GM12878 (cell line): ENCODE measurements around the gene SULT1C4. TPM values are rescaled to one million over a fixed set of nuclear protein-coding genes. Genes with fewer than 3 reads are reported as not detected.

Experiments used
- ATAC-seq: fragments of 200-7000 bp; cut with Tn5 transposase; 3 replicates; pipeline ENCODE4 v1.9.1; 2020; ENCODE audit warnings: mild to moderate bottlenecking, moderate library complexity
- BruUV-seq: library from RNA; stranded (reverse); fragments of 400-500 nt; replicated peaks from 2 replicates; lab custom pipeline; 2021; lab: Mats Ljungman, UMichigan
- CTCF ChIA-PET: fragments of 300-600 bp; sonication (Branson Sonifier 250); formaldehyde crosslinking; extraction: SDS; loops from one replicate; lab custom pipeline; 2021; ENCODE audit warnings: inconsistent platforms; lab: Yijun Ruan, JAX
- POLR2A ChIA-PET: fragments of 350-600 bp; formaldehyde crosslinking; extraction: SDS; loops from one replicate; lab custom pipeline; 2021; ENCODE audit warnings: inconsistent platforms; lab: Charles Lee
- RAD21 ChIA-PET: fragments of 300-600 bp; sonication (Branson Sonifier 250); formaldehyde crosslinking; loops from one replicate; lab custom pipeline; 2023; ENCODE audit warnings: antibody characterized with exemption; ENCODE audit not compliant: unreplicated experiment; lab: Charles Lee
- SMC1A ChIA-PET: fragments of 300-600 bp; sonication (Branson Sonifier 250); formaldehyde crosslinking; loops from one replicate; lab custom pipeline; 2023; ENCODE audit not compliant: unreplicated experiment, uncharacterized antibody; lab: Charles Lee
- DNase-seq: peaks from one replicate; pipeline ENCODE4 v3.0.0-alpha.2; 2011; ENCODE audit warnings: low read depth, low spot score
- FAIRE-seq: peaks from 3 replicates; lab custom pipeline; 2011; peaks lifted over from hg19 to GRCh38; lab: Jason Lieb, UNC
- H2AFZ ChIP-seq: 2 replicates; pipeline ENCODE4 v1.6.0; 2011; ENCODE audit warnings: low read depth, low read length, control low read depth; ENCODE audit not compliant: control insufficient read depth
- H3K27ac ChIP-seq: 2 replicates; pipeline ENCODE4 v1.5.1; 2011; ENCODE audit warnings: control low read depth; ENCODE audit not compliant: control insufficient read depth, insufficient read depth
- H3K27me3 ChIP-seq, 2 experiments: replicated peaks in 1 of 2; 2 replicates each; pipeline versions ENCODE4 v1.6.0 to v1.6.1; 2011; ENCODE audit warnings: low read length in 1 of 2; ENCODE audit not compliant: control insufficient read depth in 2 of 2, insufficient read depth in 2 of 2
- H3K36me3 ChIP-seq, 2 experiments: 2 replicates each; pipeline ENCODE4 v1.5.1; 2011; ENCODE audit warnings: low read length in 1 of 2; ENCODE audit not compliant: control insufficient read depth in 2 of 2, insufficient read depth in 2 of 2
- H3K4me1 ChIP-seq: 2 replicates; pipeline ENCODE4 v1.6.1; 2011; ENCODE audit warnings: mild to moderate bottlenecking, low read length, moderate library complexity, mixed read lengths; ENCODE audit not compliant: control insufficient read depth, insufficient read depth
- H3K4me2 ChIP-seq: 2 replicates; pipeline ENCODE4 v1.6.0; 2011; ENCODE audit warnings: control low read depth; ENCODE audit not compliant: control insufficient read depth, insufficient read depth
- H3K4me3 ChIP-seq: fragments of 200-600 bp; sonication (generic); 2 replicates; pipeline ENCODE4 v1.5.1; 2016
- H3K79me2 ChIP-seq: 2 replicates; pipeline ENCODE4 v1.6.0; 2011; ENCODE audit warnings: low read length; ENCODE audit not compliant: control insufficient read depth, insufficient read depth
- H3K9ac ChIP-seq: 2 replicates; pipeline ENCODE4 v1.8.0; 2011; ENCODE audit warnings: low read length, control low read depth, mixed read lengths; ENCODE audit not compliant: control insufficient read depth, insufficient read depth
- H3K9me3 ChIP-seq: replicated peaks from 3 replicates; pipeline ENCODE4 v1.5.1; 2011; ENCODE audit warnings: mild to moderate bottlenecking, low read length; ENCODE audit not compliant: control insufficient read depth, insufficient read depth
- H4K20me1 ChIP-seq: 2 replicates; pipeline ENCODE4 v1.6.0; 2011; ENCODE audit not compliant: control insufficient read depth, insufficient read depth
- BCL11A ChIP-seq: IDR thresholded peaks from 2 replicates; pipeline ENCODE4 v1.6.1; 2011; ENCODE audit warnings: low read depth, low read length
- CHD4 ChIP-seq: fragments of 200-600 bp; sonication (generic); IDR thresholded peaks from 2 replicates; pipeline ENCODE4 v1.6.1; 2016; ENCODE audit warnings: mild to moderate bottlenecking
- GABPA ChIP-seq: IDR thresholded peaks from 2 replicates; pipeline ENCODE4 v1.6.1; 2014; ENCODE audit warnings: antibody characterized with exemption, low read depth, mild to moderate bottlenecking, inconsistent platforms
- HDAC2 ChIP-seq: fragments of 200-600 bp; sonication (generic); IDR thresholded peaks from 2 replicates; pipeline ENCODE4 v1.6.1; 2017
- HDAC6 ChIP-seq: fragments of 200-600 bp; sonication (generic); IDR thresholded peaks from one replicate; pipeline ENCODE4 v1.8.0; 2017; ENCODE audit warnings: antibody characterized with exemption; ENCODE audit not compliant: unreplicated experiment
- JUNB ChIP-seq: IDR thresholded peaks from 2 replicates; pipeline ENCODE4 v1.6.1; 2016; ENCODE audit warnings: antibody characterized with exemption, mild to moderate bottlenecking
- KDM1A ChIP-seq: fragments of 200-600 bp; sonication (generic); IDR thresholded peaks from 2 replicates; pipeline ENCODE4 v1.6.1; 2016; ENCODE audit warnings: borderline replicate concordance
- KLF5 ChIP-seq: fragments of 450-650 bp; IDR thresholded peaks from 2 replicates; pipeline ENCODE4 v1.6.1; 2014; ENCODE audit warnings: mild to moderate bottlenecking; ENCODE audit not compliant: partially characterized antibody
- NFXL1 ChIP-seq: fragments of 450-650 bp; IDR thresholded peaks from 2 replicates; pipeline ENCODE4 v1.6.1; 2017; ENCODE audit warnings: antibody characterized with exemption, mild to moderate bottlenecking, borderline replicate concordance
- PBX3 ChIP-seq: IDR thresholded peaks from 2 replicates; pipeline ENCODE4 v1.6.1; 2011; ENCODE audit warnings: mild to moderate bottlenecking, low read depth, low read length, moderate library complexity; ENCODE audit not compliant: insufficient replicate concordance
- RCOR1 ChIP-seq: conservative IDR thresholded peaks from 2 replicates; pipeline ENCODE4 v1.6.1; 2012; ENCODE audit warnings: low read depth, low read length, improper control_type of control experiment
- RFX5 ChIP-seq: IDR thresholded peaks from 2 replicates; pipeline ENCODE4 v1.6.1; 2011; ENCODE audit warnings: low read depth, low read length, improper control_type of control experiment
- SMARCA5 ChIP-seq: fragments of 450-650 bp; IDR thresholded peaks from 2 replicates; pipeline ENCODE4 v1.6.1; 2017; ENCODE audit warnings: mild to moderate bottlenecking
- SPI1 ChIP-seq: IDR thresholded peaks from 2 replicates; pipeline ENCODE4 v1.6.1; 2011; ENCODE audit warnings: low read depth, mild to moderate bottlenecking, low read length, moderate library complexity, borderline replicate concordance; ENCODE audit not compliant: insufficient read depth
- WRNIP1 ChIP-seq: IDR thresholded peaks from 2 replicates; pipeline ENCODE4 v1.6.1; 2011; ENCODE audit warnings: low read depth, low read length, improper control_type of control experiment, borderline replicate concordance
- YBX1 ChIP-seq: fragments of 450-650 bp; IDR thresholded peaks from 2 replicates; pipeline ENCODE4 v1.6.1; 2016; ENCODE audit warnings: antibody characterized with exemption
- ZSCAN29 ChIP-seq: fragments of 450-650 bp; IDR thresholded peaks from 2 replicates; pipeline ENCODE4 v1.6.1; 2017; ENCODE audit warnings: mild to moderate bottlenecking, moderate library complexity
- WGBS: methylation state at CpG from one replicate; pipeline ENCODE4 v1.1.6; 2016; ENCODE audit warnings: low lambda C conversion rate; ENCODE audit not compliant: insufficient replicate concordance, insufficient coverage; ENCODE audit errors: missing lambda C conversion rate; 5-methylcytosine and 5-hydroxymethylcytosine counted together
- in situ Hi-C: fragments of 300-500 bp; cut with MboI; formaldehyde crosslinking; loops from 9 replicates; pipeline ENCODE4 v1.14.3; 2018; ENCODE audit warnings: mixed read lengths
- intact Hi-C: fragments of 100-400 bp; cut with micrococcal nuclease; formaldehyde crosslinking; loops from one replicate; pipeline ENCODE4 v1.14.2; 2022; ENCODE audit not compliant: unreplicated experiment
- polyA plus RNA-seq, 11 experiments: library from polyadenylated mRNA; depleted of rRNA in 4 of 11; unstranded in 6 of 11; stranded (reverse) in 5 of 11; fragments of >200 nt; fragmentation: Nextera tagmentation in 4 of 11; fragmentation: Illumina TruSeq in 1 of 11; extraction: Ambion mirVana in 4 of 11; extraction: Trizol in 1 of 11; gene quantifications; 1 replicate in 1 of 11; 2 replicates in 10 of 11; pipeline versions ENCODE4 v1.2.1 to v1.2.3, GENCODE V29; 2011 to 2016; ENCODE audit warnings: inconsistent platforms in 2 of 11, missing spikeins in 2 of 11, low read depth in 1 of 11
- total RNA-seq, 4 experiments: library from RNA; depleted of rRNA in 3 of 4; stranded (reverse); fragments of >200 nt in 3 of 4; fragmentation: Illumina TruSeq in 1 of 4; extraction: Trizol in 1 of 4; gene quantifications; 2 replicates each; pipeline versions ENCODE4 v1.2.1 to v1.2.3, GENCODE V29; 2013 to 2021
- TF ChIP-seq, protein P1 (sequence below): fragments of 150-350 bp; IDR thresholded peaks from 2 replicates; pipeline ENCODE4 v1.6.1; 2014; ENCODE audit warnings: mild to moderate bottlenecking, low read depth, low read length
- TF ChIP-seq, protein P2 (sequence below), 3 experiments: IDR thresholded peaks in 2 of 3; conservative IDR thresholded peaks in 1 of 3; 2 replicates each; pipeline ENCODE4 v1.5.1; 2011; ENCODE audit warnings: low read depth in 3 of 3, low read length in 3 of 3, mild to moderate bottlenecking in 3 of 3, control low read depth in 2 of 3, moderate library complexity in 2 of 3, inconsistent platforms in 1 of 3, mixed read lengths in 1 of 3; ENCODE audit not compliant: control insufficient read depth in 2 of 3, insufficient read depth in 1 of 3; ENCODE audit errors: extremely low read depth in 1 of 3

The SULT1C4 gene
- total and polyA plus RNA-seq, 10 of the 15 experiments (the other 5 are each of a cell fraction or from before 2014, with no cell fraction given), result 0.04 TPM; not detected in 9

GRCh38 chr2:108409768-108410167 lies 32.0 kb downstream of the SULT1C4 start:
- 29% methylated on average over 1 of the region's 1 CpG for WGBS
- SMC1A ChIA-PET, result interaction anchor here (1.0 kb wide), 1 partner anchor 26 kb away, joined by 3 read pairs; no protein-coding TSS in a partner anchor
- H4K20me1 ChIP-seq, result no peaks in the 10 kb centered on the region
- POLR2A ChIA-PET, result interaction anchor here (0.6 kb wide), 1 partner anchor 77 kb away, joined by 3 read pairs; no protein-coding TSS in a partner anchor
- H3K4me3 ChIP-seq, result no peak overlapping the region
- no peaks in the 10 kb centered on the region for H3K36me3 ChIP-seq
- no TSS peak for BruUV-seq
- H3K27ac ChIP-seq, result no peak overlapping the region
- no peaks in the 10 kb centered on the region for H3K79me2 ChIP-seq
- H3K4me2 ChIP-seq, result no peak overlapping the region
- H3K4me1 ChIP-seq, result no peaks in the 10 kb centered on the region
- peaks cover 5% of the 10 kb centered on the region; the same call in 2 of the 3 replicates for H3K9me3 ChIP-seq
- CTCF ChIA-PET, result interaction anchor here (0.9 kb wide), 1 partner anchor 227 kb away, joined by 3 read pairs; no protein-coding TSS in a partner anchor
- RAD21 ChIA-PET, result no interaction called here
- in situ Hi-C loops, result no loop called here
- H3K9ac ChIP-seq, result no peak overlapping the region
- H3K27me3 ChIP-seq, result no peaks in the 10 kb centered on the region
- intact Hi-C loops, result no loop called here
- DNase-seq (no peak), ATAC-seq (no peak), FAIRE-seq (no peak)
- TF ChIP-seq RFX5 (no peak), RCOR1 (no peak), NFXL1 (no peak), KDM1A (no peak), SMARCA5 (no peak), CHD4 (no peak), BCL11A (no peak), PBX3 (no peak), HDAC6 (no peak), ZSCAN29 (no peak), GABPA (no peak), HDAC2 (no peak), WRNIP1 (no peak), YBX1 (no peak), KLF5 (no peak), JUNB (no peak), SPI1 (no peak)
- TF ChIP-seq, protein P1, sequence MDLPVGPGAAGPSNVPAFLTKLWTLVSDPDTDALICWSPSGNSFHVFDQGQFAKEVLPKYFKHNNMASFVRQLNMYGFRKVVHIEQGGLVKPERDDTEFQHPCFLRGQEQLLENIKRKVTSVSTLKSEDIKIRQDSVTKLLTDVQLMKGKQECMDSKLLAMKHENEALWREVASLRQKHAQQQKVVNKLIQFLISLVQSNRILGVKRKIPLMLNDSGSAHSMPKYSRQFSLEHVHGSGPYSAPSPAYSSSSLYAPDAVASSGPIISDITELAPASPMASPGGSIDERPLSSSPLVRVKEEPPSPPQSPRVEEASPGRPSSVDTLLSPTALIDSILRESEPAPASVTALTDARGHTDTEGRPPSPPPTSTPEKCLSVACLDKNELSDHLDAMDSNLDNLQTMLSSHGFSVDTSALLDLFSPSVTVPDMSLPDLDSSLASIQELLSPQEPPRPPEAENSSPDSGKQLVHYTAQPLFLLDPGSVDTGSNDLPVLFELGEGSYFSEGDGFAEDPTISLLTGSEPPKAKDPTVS, result no peak
- TF ChIP-seq, protein P2, sequence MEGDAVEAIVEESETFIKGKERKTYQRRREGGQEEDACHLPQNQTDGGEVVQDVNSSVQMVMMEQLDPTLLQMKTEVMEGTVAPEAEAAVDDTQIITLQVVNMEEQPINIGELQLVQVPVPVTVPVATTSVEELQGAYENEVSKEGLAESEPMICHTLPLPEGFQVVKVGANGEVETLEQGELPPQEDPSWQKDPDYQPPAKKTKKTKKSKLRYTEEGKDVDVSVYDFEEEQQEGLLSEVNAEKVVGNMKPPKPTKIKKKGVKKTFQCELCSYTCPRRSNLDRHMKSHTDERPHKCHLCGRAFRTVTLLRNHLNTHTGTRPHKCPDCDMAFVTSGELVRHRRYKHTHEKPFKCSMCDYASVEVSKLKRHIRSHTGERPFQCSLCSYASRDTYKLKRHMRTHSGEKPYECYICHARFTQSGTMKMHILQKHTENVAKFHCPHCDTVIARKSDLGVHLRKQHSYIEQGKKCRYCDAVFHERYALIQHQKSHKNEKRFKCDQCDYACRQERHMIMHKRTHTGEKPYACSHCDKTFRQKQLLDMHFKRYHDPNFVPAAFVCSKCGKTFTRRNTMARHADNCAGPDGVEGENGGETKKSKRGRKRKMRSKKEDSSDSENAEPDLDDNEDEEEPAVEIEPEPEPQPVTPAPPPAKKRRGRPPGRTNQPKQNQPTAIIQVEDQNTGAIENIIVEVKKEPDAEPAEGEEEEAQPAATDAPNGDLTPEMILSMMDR (IDR thresholded peaks at IDR 0.05 in 2 of 3, conservative IDR thresholded peaks at IDR 0.05 in 1 of 3; ENCODE audit: control insufficient read depth in 2 of 3, extremely low read depth in 1 of 3, insufficient read depth in 1 of 3, low read depth in 3 of 3, low read length in 3 of 3), result no peak
- H2AFZ ChIP-seq, result no peak overlapping the region
